D721Med (cell line): ENCODE results near the gene LRRC74B.

Experiments
- DNase-seq: peaks from one replicate; pipeline ENCODE4 v3.0.0; 2011; ENCODE audit warnings: low spot score; ENCODE audit not compliant: insufficient read length
- FAIRE-seq: peaks from 2 replicates; lab custom pipeline; 2011; peaks lifted over from hg19 to GRCh38; lab: Jason Lieb, UNC
- CTCF ChIP-seq: IDR thresholded peaks from 2 replicates; pipeline ENCODE4 v1.5.1; 2012; ENCODE audit warnings: mild to moderate bottlenecking, control low read depth; ENCODE audit not compliant: insufficient read depth; ENCODE audit errors: missing control alignments

Gene LRRC74B

DNA sequence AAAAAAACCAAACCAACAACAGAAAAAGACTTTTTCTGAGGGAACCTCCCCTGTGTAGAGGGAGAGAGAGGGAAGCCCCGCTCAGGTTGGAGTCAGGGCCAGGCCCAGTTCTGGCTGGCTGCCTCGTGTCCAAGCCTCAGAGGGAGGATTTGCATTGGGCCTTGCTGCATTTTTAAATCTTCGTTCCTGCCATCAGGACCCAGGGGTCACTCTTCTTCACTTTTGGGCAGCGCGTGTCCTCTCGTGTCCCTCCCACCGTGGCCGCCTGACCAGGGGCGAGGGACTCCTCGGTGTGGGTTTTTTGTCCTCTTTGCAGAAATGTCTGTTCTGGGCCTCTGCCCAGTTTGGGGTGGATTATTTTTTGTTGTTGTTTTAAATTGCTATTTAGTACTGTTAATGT, 57.9 kb downstream of the LRRC74B start:
- DNase-seq (no peak), FAIRE-seq (no peak)
- no peak for TF ChIP-seq CTCF

- TF ChIP-seq CTCF = no peak
- DNase-seq (no peak), FAIRE-seq (no peak)
Observed at GRCh38 chr22:21104126-21104691, 58.5 kb downstream of the LRRC74B start.

GRCh38 chr22:21105294-21105693, 59.5 kb downstream of the LRRC74B start:
- FAIRE-seq = no peak
- TF ChIP-seq CTCF = no peak

DNA sequence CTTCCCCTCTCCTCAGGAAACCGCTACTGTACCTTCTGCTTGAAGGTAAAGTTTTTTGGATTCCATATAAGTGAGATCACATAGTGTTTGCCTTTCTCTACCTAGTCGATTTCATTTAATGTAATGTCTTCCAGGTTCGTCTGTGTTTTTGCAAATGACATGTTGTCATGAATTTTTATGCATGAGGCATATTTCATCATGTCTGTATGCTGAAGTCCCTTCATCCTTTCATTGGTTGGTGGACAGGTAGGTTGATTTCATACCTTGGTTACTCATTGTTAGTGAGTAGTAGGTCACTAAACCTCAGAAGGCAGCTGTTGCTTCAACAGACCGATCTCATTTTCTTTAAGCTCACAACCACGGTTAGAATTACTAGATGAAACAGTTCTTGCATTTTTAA, 60.3 kb downstream of the LRRC74B start:
- no peak for DNase-seq
- TF ChIP-seq CTCF = no peak
- FAIRE-seq = no peak

More at GRCh38 chr22:21105294-21105693, 59.5 kb downstream of the LRRC74B start:
- no peak for DNase-seq

DNA sequence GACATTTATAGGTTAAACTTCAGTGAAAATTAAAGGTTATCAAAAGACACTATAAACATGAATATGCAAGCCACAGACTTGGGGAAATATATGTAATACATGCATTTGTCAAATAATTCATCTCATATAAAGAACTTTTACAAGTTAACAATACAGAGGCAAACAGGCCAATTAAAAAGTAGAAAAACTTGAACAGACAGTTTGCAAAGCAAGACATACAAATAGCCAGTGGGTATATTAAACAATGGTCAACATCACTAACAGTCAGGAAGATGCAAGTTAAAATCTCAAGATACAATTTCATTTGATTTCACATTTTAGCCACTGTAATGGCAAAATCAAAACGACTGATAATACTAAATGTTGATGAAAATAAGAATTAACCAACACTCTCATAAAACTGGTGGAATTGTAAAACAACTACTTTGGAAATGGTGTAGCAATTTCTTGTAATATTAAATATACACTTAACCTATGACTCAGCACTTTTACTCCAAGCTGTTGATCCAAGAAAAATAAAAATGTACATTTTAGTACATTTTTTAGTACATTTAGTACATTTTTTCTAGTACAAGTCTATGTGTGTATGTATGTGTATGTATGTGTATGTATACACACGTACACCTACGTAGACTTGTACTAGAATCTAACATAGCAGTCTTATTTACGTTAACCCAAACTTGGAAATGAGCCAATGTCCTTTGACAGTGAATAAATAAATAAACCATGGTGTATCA, 62.8 kb downstream of the LRRC74B start:
- DNase-seq = no peak
- no peak for TF ChIP-seq CTCF
- no peak for FAIRE-seq
